LNCAP (cell line): ENCODE data around the gene PKP1.

Experiments used
- TF ChIP-seq, protein P1 (sequence below): fragments of 450-650 bp; IDR thresholded peaks from 2 replicates; pipeline ENCODE4 v1.5.1; 2017; ENCODE audit warnings: mild to moderate bottlenecking

PKP1 gene

DNA sequence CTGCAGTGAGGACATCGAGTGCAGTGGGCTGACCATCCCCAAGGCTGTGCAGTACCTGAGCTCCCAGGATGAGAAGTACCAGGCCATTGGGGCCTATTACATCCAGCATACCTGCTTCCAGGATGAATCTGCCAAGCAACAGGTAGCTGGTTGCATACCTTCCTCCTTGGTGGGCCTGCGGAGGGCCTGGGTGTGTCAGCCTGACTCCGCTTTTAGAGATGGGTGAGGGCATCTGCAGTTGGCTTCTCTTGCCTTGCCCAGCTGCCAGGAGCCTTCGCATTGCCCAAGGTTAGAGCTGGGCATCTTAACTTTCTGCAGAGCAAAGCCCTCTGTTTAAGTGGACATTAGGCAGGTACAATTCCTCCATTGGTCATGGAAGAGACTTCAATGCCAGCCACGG, 33.2 kb downstream of the PKP1 start:
- TF ChIP-seq, protein P1, sequence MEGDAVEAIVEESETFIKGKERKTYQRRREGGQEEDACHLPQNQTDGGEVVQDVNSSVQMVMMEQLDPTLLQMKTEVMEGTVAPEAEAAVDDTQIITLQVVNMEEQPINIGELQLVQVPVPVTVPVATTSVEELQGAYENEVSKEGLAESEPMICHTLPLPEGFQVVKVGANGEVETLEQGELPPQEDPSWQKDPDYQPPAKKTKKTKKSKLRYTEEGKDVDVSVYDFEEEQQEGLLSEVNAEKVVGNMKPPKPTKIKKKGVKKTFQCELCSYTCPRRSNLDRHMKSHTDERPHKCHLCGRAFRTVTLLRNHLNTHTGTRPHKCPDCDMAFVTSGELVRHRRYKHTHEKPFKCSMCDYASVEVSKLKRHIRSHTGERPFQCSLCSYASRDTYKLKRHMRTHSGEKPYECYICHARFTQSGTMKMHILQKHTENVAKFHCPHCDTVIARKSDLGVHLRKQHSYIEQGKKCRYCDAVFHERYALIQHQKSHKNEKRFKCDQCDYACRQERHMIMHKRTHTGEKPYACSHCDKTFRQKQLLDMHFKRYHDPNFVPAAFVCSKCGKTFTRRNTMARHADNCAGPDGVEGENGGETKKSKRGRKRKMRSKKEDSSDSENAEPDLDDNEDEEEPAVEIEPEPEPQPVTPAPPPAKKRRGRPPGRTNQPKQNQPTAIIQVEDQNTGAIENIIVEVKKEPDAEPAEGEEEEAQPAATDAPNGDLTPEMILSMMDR, result no peak

DNA sequence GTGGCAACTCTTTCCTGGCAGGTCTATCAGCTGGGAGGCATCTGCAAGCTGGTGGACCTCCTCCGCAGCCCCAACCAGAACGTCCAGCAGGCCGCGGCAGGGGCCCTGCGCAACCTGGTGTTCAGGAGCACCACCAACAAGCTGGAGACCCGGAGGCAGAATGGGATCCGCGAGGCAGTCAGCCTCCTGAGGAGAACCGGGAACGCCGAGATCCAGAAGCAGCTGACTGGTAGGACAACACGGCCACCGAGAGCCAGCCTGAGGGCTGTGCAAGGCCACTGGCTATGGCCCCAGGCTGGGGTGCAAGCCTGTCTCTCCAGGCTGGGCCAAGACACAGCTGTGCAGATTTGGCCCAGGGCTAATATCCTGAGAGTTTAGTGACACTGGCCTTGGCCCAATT, 34.2 kb downstream of the PKP1 start:
- TF ChIP-seq, protein P1, result no peak

DNA sequence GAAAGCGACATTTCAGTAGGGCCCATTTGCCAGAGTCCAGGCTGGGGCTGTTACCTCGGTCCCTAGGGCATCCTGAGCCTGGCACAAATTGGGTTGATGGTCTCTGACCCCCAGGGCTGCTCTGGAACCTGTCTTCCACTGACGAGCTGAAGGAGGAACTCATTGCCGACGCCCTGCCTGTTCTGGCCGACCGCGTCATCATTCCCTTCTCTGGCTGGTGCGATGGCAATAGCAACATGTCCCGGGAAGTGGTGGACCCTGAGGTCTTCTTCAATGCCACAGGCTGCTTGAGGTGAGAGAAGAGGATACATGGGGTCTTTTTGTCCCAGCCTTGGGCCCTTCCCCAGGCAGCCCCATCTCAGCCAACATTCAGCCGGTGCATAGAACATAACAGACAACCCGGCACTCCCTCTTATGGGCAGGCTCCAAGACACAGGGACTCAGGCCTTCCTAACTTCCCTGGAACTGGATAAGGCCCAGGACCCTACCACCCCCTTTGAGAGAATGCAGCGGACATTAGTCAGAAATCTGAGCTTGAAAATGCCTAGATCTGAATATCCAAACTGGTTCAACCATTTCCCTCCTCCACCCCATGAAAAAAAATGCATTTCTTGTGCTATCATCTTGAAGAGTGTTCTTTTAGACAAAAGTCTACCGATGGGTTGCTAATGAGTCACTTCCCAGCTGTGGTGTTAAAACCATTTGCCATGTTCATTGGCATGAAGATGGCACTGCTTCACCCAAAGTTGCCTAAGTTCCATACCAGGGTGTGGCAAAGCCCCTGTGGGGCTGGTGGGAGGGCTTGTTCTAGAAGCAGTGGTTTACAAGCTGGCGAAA, 35.4 kb downstream of the PKP1 start:
- TF ChIP-seq, protein P1, result no peak

DNA sequence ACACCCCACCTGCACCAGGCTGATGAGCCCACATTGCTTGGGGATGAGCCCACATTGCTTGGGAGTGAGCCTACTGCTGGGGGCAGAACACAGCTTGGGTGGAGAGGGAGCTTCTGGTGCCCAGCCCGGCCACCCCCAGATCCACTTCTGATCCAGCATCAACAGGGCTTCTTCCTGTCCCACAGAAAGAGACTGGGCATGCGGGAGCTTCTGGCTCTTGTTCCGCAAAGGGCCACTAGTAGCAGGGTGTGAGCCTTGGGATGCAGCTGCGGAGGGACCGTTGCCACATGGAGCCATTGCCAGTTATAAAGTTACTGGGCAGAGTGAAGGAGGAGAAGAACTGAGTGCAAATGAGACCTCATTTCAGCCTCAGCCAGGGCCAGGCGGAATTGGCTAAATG, 36.3 kb downstream of the PKP1 start:
- TF ChIP-seq, protein P1, result no peak

DNA sequence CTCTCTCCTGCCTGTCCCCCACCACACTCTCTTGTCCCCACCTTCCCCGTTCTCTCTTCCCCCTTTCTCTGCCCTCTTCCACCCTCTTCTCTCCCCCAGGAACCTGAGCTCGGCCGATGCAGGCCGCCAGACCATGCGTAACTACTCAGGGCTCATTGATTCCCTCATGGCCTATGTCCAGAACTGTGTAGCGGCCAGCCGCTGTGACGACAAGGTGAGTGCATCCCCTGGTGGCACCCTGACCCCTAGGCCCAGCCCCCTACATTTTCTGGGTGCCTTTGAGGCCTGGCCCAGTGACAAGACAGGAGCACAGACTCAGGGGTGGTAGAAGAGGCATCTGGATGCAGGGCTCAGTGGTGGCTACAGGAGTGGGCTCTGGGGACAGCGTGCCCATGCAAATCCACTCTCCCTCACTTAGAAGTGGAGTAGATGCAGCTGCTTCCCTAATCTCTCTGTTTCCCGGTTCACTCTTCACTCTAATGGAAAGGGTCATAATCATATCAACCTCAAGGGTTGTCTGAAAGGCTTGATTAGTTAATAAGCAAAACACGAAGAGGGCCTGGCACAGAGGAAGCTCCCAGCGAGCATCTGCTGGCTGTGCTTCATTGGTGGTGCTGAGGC, 37.0 kb downstream of the PKP1 start:
- TF ChIP-seq, protein P1, result no peak

DNA sequence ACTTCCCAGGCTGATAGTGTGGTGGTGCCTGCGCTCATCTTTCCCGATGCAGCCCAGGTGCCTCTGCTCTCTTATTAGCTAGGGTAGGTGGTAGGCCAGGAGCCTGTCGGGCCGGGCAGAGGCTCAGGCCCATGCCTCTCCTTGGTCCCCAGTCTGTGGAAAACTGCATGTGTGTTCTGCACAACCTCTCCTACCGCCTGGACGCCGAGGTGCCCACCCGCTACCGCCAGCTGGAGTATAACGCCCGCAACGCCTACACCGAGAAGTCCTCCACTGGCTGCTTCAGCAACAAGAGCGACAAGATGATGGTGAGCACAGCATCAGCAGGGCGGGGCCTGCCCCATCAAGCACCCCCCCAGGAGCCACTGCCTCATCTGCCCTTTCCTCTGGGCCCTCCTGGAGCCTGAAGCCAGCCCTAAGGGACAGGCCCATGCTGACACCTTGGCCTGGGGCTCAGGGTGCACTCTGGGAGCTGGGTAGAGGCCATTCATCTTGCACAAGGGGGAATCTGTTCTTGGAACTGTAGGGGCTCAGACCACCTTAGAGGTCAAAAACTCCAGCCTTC, 38.6 kb downstream of the PKP1 start:
- TF ChIP-seq, protein P1, result no peak

DNA sequence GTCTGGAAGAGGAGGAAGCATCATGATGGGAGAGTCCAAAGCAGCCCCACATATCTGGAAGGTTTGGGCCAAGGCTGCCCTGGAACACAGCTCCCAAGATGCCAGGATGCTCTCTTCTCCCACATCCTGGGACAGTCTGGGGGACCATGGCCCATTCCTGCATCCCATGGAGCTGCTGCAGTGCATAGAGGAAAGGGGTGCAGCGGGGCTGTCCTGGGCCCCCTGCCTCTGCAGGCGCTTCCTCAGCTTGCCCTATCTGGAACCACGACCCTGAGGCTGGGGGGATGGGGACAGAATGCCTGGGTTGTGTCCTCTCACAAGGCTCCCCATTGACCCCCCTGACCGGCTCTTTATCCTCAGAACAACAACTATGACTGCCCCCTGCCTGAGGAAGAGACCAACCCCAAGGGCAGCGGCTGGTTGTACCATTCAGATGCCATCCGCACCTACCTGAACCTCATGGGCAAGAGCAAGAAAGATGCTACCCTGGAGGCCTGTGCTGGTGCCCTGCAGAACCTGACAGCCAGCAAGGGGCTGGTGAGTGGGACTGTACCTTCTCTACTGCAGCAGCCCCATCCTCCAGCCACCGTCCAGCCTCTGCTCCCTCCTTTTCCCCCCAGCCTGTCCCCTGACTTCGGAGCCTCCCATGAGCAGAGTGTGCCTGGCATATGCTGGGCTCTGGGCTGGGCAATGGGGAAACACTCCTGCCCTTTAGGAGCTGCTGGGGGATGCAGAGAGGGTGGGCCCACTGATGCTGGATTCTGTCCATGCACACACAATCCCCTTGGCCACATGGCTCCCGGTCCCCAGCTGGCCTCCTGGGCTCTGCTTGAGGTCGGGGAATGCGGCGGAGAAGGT, 39.6 kb downstream of the PKP1 start:
- TF ChIP-seq, protein P1, result no peak
